Right lobe of liver (tissue), 6 donors: ENCODE measurements around the gene PTCHD1. TPM values are rescaled to one million over a fixed set of nuclear protein-coding genes. Genes with fewer than 3 reads are reported as not detected.

Experiments
- ATAC-seq, 4 donors: fragments of 200-7000 bp; cut with Tn5 transposase; one replicate each; pipeline ENCODE4 v1.9.1; 2020; ENCODE audit warnings: mild to moderate bottlenecking in 4 of 4, moderate library complexity in 4 of 4
- DNase-seq, 3 donors: peaks; one replicate each; pipeline ENCODE4 v3.0.0-alpha.2; 2020
- H3K27ac ChIP-seq, 3 donors: fragments of 200-600 bp; one replicate each; pipeline ENCODE4 v1.8.0; 2022
- H3K27me3 ChIP-seq, 2 donors: fragments of 200-600 bp; one replicate each; pipeline ENCODE4 v1.8.0; 2022
- H3K36me3 ChIP-seq, 4 donors: fragments of 200-600 bp; sonication (generic) in 1 of 4; one replicate each; pipeline versions ENCODE4 v1.5.1 to v1.8.0; 2017 to 2022; ENCODE audit warnings: control low read depth in 1 of 4
- H3K4me1 ChIP-seq, 4 donors: fragments of 200-600 bp; sonication (generic) in 1 of 4; one replicate each; pipeline versions ENCODE4 v1.5.1 to v1.8.0; 2017 to 2022; ENCODE audit warnings: control low read depth in 1 of 4
- H3K4me3 ChIP-seq, 3 donors: fragments of 200-600 bp; one replicate each; pipeline ENCODE4 v1.8.0; 2022
- H3K9me3 ChIP-seq, 4 donors: fragments of 200-600 bp; sonication (generic) in 1 of 4; one replicate each; pipeline versions ENCODE4 v1.5.1 to v1.8.0; 2017 to 2022; ENCODE audit warnings: control low read depth in 1 of 4
- POLR2A ChIP-seq: fragments of 450-650 bp; IDR thresholded peaks from one replicate; pipeline ENCODE4 v1.6.1; 2017; ENCODE audit warnings: antibody characterized with exemption, mild to moderate bottlenecking
- WGBS: methylation state at CpG from one replicate; pipeline ENCODE4 v1.1.6; 2018; ENCODE audit warnings: low coverage, low lambda C conversion rate; ENCODE audit not compliant: insufficient coverage; ENCODE audit errors: missing lambda C conversion rate; 5-methylcytosine and 5-hydroxymethylcytosine counted together
- intact Hi-C, 2 donors: fragments of 100-400 bp; cut with DNase I; formaldehyde crosslinking; loops; one replicate each; pipeline versions ENCODE4 v1.11.2 to v1.14.1; 2022
- total RNA-seq, 6 experiments: library from RNA; depleted of rRNA in 2 of 6; stranded (reverse); fragments of >200 nt in 2 of 6; fragmentation: NEBNext Ultra II Directional in 3 of 6; extraction: Animal tissue kit (Norgen Biotek cat#: 25700) in 3 of 6; gene quantifications; one replicate each; pipeline versions ENCODE4 v1.1.0 to v1.2.4, GENCODE V29; 2016 to 2023
- TF ChIP-seq, protein P1 (sequence below), 4 donors: fragments of 200-600 bp in 3 of 4; fragments of 450-650 bp in 1 of 4; IDR thresholded peaks; one replicate each; pipeline versions ENCODE4 v1.5.1 to v1.8.0; 2016 to 2022; ENCODE audit warnings: antibody characterized with exemption in 4 of 4, mild to moderate bottlenecking in 2 of 4
- donor health status: DM: no; HTN: yes; CAD: no.
- donor health status: DM: no; HTN: no; CAD: no.
- donor health status: DM: no; HTN: no; CAD: no.
- donor health status: DM: no; HTN: yes; CAD: no.
- donor health status: DM: no; HTN: yes; CAD: no.

Gene PTCHD1
- total RNA-seq, 6 experiments from 2014 or later, result under 0.01 to 0.02 TPM; not detected in 4

DNA sequence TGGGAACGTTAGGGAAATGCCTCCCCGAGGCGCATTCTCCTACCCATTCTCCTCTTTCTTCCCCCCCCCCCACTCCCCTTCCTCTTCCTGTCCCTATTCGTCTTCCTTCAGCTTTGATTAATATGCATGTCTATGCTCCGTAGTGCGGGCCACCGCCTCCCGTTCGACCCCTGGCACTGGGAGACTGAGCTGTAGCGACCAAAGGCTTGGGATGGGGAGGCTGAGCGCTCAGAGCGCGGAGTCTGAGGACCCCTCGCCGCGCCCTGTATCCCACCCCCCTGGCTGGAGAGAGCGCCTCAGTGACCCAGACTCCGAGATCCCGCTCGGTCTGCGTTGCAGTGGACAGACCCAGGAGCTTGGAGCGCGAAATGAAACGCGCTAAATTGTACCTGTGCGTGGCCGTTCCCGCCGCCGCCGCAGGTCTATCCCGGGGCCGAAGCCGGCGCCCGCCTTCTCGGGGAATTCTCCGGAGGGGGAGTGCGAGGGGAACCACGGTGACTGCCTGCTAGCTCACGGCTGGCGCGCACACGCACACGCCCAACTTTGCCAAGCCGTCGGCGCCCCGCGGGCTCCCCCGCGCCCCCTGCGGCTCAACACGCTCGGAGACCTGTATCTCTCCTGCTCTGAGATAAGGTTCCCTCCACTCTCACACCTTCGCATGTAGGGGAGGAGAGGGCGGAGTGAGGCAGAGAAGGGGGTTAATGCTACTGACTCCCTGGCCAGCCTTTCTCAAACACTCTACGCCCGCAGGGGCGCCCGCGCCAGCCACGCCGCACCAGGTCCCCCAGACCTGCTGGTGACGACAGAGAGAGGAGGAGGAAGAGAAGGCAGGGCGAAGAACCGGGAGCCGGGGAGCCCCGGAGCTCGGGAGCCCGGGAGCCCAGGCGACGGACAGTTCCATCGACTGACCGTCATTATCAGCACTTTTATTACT lies 1.5 kb upstream of the PTCHD1 start:
- Histone ChIP-seq H3K9me3 (no peaks in the 10 kb centered on the region), H3K4me1 (no peaks in the 10 kb centered on the region), H3K4me3 (peak overlapping the region in 1 of 3 donors; percentile 9), H3K36me3 (no peaks in the 10 kb centered on the region), H3K27ac (no peak overlapping the region), H3K27me3 (peaks cover 0 to 16% of the 10 kb centered on the region in 2 donors)
- ATAC-seq, result no peak
- intact Hi-C loops, result no loop called here
- 21% methylated on average over 32 of the region's 75 CpGs for WGBS
- no peak for TF ChIP-seq POLR2A
- TF ChIP-seq, protein P1, sequence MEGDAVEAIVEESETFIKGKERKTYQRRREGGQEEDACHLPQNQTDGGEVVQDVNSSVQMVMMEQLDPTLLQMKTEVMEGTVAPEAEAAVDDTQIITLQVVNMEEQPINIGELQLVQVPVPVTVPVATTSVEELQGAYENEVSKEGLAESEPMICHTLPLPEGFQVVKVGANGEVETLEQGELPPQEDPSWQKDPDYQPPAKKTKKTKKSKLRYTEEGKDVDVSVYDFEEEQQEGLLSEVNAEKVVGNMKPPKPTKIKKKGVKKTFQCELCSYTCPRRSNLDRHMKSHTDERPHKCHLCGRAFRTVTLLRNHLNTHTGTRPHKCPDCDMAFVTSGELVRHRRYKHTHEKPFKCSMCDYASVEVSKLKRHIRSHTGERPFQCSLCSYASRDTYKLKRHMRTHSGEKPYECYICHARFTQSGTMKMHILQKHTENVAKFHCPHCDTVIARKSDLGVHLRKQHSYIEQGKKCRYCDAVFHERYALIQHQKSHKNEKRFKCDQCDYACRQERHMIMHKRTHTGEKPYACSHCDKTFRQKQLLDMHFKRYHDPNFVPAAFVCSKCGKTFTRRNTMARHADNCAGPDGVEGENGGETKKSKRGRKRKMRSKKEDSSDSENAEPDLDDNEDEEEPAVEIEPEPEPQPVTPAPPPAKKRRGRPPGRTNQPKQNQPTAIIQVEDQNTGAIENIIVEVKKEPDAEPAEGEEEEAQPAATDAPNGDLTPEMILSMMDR (IDR thresholded peaks at IDR 0.05), result no peak
- DNase-seq, result no peak

DNA sequence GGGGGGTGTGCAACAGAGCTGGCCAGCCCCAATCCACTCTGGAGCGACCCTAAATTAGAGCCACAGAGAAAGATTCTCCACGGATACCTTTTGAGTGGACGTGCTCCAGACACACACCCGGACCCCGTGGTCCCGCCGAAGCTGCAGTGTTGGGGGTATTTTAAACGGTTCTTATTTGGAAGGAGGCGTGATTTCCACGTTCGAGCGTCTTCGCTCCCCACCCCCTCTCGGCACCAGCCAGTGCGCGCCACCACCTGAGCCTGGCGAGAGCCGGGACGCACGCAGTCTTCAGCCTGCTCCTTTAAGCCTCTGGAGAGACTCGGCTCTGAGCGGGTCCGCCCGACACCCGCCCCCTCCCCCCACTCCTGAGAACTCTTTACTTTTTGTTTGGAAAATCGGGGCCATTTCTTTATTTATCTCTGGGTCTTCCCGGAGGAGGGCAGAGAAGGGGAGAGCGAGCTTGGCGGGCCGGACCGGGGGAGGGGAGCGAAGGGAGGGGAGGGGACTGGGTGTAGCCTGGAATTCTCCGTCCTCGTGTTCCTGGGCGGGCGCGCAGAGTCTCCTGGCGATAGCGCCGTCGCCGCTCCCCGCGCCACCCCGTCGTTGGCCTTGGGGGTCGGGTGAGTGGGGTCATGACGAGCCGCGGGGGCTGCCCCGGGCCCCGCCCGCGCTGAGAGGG lies 668 bp upstream of the PTCHD1 start:
- H3K4me3 ChIP-seq, result peak overlapping the region in 1 of 3 donors; percentile 9
- DNase-seq (no peak), ATAC-seq (no peak)
- intact Hi-C loops, result no loop called here
- H3K4me1 ChIP-seq, result no peaks in the 10 kb centered on the region
- H3K27ac ChIP-seq, result no peak overlapping the region
- H3K36me3 ChIP-seq, result no peaks in the 10 kb centered on the region
- 21% methylated on average over 11 of the region's 54 CpGs for WGBS
- peaks cover 0 to 16% of the 10 kb centered on the region in 2 donors for H3K27me3 ChIP-seq
- H3K9me3 ChIP-seq, result no peaks in the 10 kb centered on the region
- TF ChIP-seq, protein P1 (IDR thresholded peaks at IDR 0.05), result no peak
- TF ChIP-seq POLR2A, result no peak

DNA sequence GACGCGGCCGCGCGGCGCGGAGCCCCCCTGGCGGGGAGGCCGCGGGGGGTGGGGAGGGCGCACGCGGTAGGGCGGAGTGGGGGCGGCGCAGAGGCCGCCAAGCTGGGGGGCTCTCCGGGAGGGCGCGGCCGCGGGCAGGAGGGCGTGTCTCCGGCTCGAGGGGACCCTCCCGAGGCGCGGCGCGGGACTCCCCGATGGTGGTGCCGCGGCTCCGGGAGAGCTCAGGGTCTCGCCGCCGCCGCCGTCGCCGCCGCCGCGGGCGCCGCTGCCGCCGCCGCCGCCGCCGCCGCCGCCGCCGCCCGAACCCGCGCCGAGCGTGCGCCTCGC lies 165 bp upstream of the PTCHD1 start:
- Histone ChIP-seq H3K27ac (no peak overlapping the region), H3K36me3 (no peaks in the 10 kb centered on the region), H3K4me1 (no peaks in the 10 kb centered on the region), H3K9me3 (no peaks in the 10 kb centered on the region), H3K4me3 (no peak overlapping the region), H3K27me3 (peaks cover 0 to 16% of the 10 kb centered on the region in 2 donors)
- DNase-seq, result no peak
- intact Hi-C loops, result no loop called here
- TF ChIP-seq, protein P1 (IDR thresholded peaks at IDR 0.05), result no peak
- TF ChIP-seq POLR2A, result no peak
- WGBS, result no CpG with 5 or more reads among the region's 63 CpGs
- ATAC-seq, result peak in 1 of 4 donors; percentile 16

DNA sequence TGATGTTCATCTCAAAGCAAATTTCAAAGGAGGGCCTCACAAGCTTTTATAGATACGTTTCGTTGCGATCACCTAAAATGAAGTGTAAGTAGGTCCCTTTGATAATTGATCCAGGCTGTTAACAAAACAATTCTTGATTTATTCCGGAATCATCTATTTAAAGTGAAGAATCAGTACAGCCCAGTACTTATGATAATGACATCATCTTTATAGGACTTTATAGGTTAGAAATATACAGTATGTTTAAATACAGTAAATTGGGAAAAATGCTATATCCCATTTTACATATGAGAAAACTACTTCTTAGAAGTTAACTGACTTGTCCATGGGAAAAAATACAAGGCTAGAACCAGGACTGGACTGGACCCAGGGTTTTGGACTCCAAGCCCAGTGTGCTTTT lies 3.7 kb downstream of the PTCHD1 start:
- no peak for TF ChIP-seq POLR2A
- TF ChIP-seq, protein P1 (IDR thresholded peaks at IDR 0.05), result no peak
- WGBS, result 47% methylated on average over 4 of the region's 4 CpGs
- ATAC-seq, result no peak
- peaks cover 0 to 16% of the 10 kb centered on the region in 2 donors for H3K27me3 ChIP-seq
- H3K4me1 ChIP-seq, result no peaks in the 10 kb centered on the region
- no peak overlapping the region for H3K27ac ChIP-seq
- no peaks in the 10 kb centered on the region for H3K9me3 ChIP-seq
- H3K4me3 ChIP-seq, result no peak overlapping the region
- H3K36me3 ChIP-seq, result no peaks in the 10 kb centered on the region
- DNase-seq, result no peak
- intact Hi-C loops, result no loop called here
